ENCODE results near the gene ZNF624. TPM values are rescaled to one million over a fixed set of nuclear protein-coding genes. Genes with fewer than 3 reads are reported as not detected.

Gene ZNF624
- total RNA-seq, 1 experiment from 2014 or later: 7.2 TPM

GRCh38 chr17:16584273-16584995 lies 69.2 kb downstream of the ZNF624 start:
- no peaks in the 10 kb centered on the region for H3K9me2 ChIP-seq (ENCODE audit: insufficient read depth)
- 0 out of 2 replicates have a peak, but pooled peaks cover under 1% of the 10 kb centered on the region for H3K9me3 ChIP-seq (ENCODE audit: insufficient read depth, low read depth)
- H3K36me3 ChIP-seq (ENCODE audit: low read depth): no peaks in the 10 kb centered on the region
- POLR2A ChIA-PET (ENCODE audit: unreplicated experiment): interaction anchor here (0.5 to 0.7 kb wide), 3 partner anchors 48 to 166 kb away, joined by 4 to 5 read pairs (median 5); no protein-coding TSS in a partner anchor
- no peak overlapping the region for H3K27ac ChIP-seq
- H3F3A ChIP-seq (ENCODE audit: insufficient read depth, low read depth): no peaks in the 10 kb centered on the region
- CTCF ChIA-PET: interaction anchor here (0.6 to 0.8 kb wide), 4 partner anchors 15 to 404 kb away, joined by 3 to 7 read pairs (median 3); partner anchors contain the start of gene ZNF287
- peak overlapping the region; percentile 82 for H3K4me2 ChIP-seq
- DNase-seq: peak; percentile 67 to 95
- peak overlapping the region; percentile 87 for H2AFZ ChIP-seq
- TF ChIP-seq CTCF (conservative IDR thresholded peaks at IDR 0.05) (peak; percentile 69), EZH2 (IDR thresholded peaks at IDR 0.05; ENCODE audit: low read depth) (no peak)
- H4K20me1 ChIP-seq (ENCODE audit: insufficient read depth): no peaks in the 10 kb centered on the region
- no peaks in the 10 kb centered on the region for H3K27me3 ChIP-seq (ENCODE audit: insufficient read depth, low read depth)
- H3K4me1 ChIP-seq (replicated peaks; ENCODE audit: insufficient read depth): no peaks in the 10 kb centered on the region
- TSS peak; percentile 97 for BruUV-seq (replicated peaks)
- no peaks in the 10 kb centered on the region for H3K79me2 ChIP-seq (ENCODE audit: low read depth)
- intact Hi-C loops (cut with micrococcal nuclease; ENCODE audit: unreplicated experiment): loop anchor here (1.0 to 10.0 kb wide), 3 partner anchors 137 to 407 kb away; no protein-coding TSS in a partner anchor
- H3K4me3 ChIP-seq: peak overlapping the region; percentile 56; the same call in 1 of the 2 replicates

- Histone ChIP-seq H3F3A (ENCODE audit: insufficient read depth, low read depth) (no peaks in the 10 kb centered on the region), H3K4me2 (peak overlapping the region; percentile 82), H3K27me3 (ENCODE audit: insufficient read depth, low read depth) (no peaks in the 10 kb centered on the region), H3K4me1 (replicated peaks; ENCODE audit: insufficient read depth) (no peaks in the 10 kb centered on the region), H3K27ac (no peak overlapping the region), H3K9me3 (ENCODE audit: insufficient read depth, low read depth) (no peaks in the 10 kb centered on the region), H4K20me1 (ENCODE audit: insufficient read depth) (no peaks in the 10 kb centered on the region), H3K79me2 (ENCODE audit: low read depth) (no peaks in the 10 kb centered on the region), H2AFZ (peak overlapping the region; percentile 87; the same call in 1 of the 2 replicates), H3K4me3 (peak overlapping the region; percentile 56; the same call in 1 of the 2 replicates), H3K9me2 (ENCODE audit: insufficient read depth) (no peaks in the 10 kb centered on the region), H3K36me3 (ENCODE audit: low read depth) (no peaks in the 10 kb centered on the region)
- POLR2A ChIA-PET (ENCODE audit: unreplicated experiment): interaction anchor here (0.7 kb wide), 2 partner anchors 48 to 165 kb away, joined by 5 read pairs; no protein-coding TSS in a partner anchor
- intact Hi-C loops (cut with micrococcal nuclease; ENCODE audit: unreplicated experiment): loop anchor here (1.0 to 10.0 kb wide), 3 partner anchors 136 to 408 kb away; no protein-coding TSS in a partner anchor
- BruUV-seq (replicated peaks): no TSS peak
- no peak for DNase-seq
- CTCF ChIA-PET: interaction anchor here (0.6 to 0.8 kb wide), 3 partner anchors 26 to 463 kb away, joined by 3 to 7 read pairs (median 3); no protein-coding TSS in a partner anchor
- TF ChIP-seq EZH2 (IDR thresholded peaks at IDR 0.05; ENCODE audit: low read depth): no peak
- TF ChIP-seq CTCF (conservative IDR thresholded peaks at IDR 0.05): no peak
Observed at GRCh38 chr17:16583781-16584180, 69.9 kb downstream of the ZNF624 start.

- H2AFZ ChIP-seq: no peak overlapping the region
- no peak overlapping the region for H3K4me2 ChIP-seq
- no peaks in the 10 kb centered on the region for H3F3A ChIP-seq (ENCODE audit: insufficient read depth, low read depth)
- no peak for DNase-seq
- no peaks in the 10 kb centered on the region; the same call in 1 of the 2 replicates for H3K9me3 ChIP-seq (ENCODE audit: insufficient read depth, low read depth)
- H3K4me3 ChIP-seq: no peak overlapping the region
- intact Hi-C loops (cut with micrococcal nuclease; ENCODE audit: unreplicated experiment): no loop called here
- TF ChIP-seq CTCF (conservative IDR thresholded peaks at IDR 0.05) (no peak), EZH2 (IDR thresholded peaks at IDR 0.05; ENCODE audit: low read depth) (no peak)
- no peaks in the 10 kb centered on the region for H3K4me1 ChIP-seq (replicated peaks; ENCODE audit: insufficient read depth)
- no peaks in the 10 kb centered on the region for H3K79me2 ChIP-seq (ENCODE audit: low read depth)
- no TSS peak for BruUV-seq (replicated peaks)
- H3K9me2 ChIP-seq (ENCODE audit: insufficient read depth): no peaks in the 10 kb centered on the region
- no peaks in the 10 kb centered on the region for H3K36me3 ChIP-seq (ENCODE audit: low read depth)
- ChIA-PET CTCF (no interaction called here), POLR2A (ENCODE audit: unreplicated experiment) (no interaction called here)
- no peaks in the 10 kb centered on the region for H4K20me1 ChIP-seq (ENCODE audit: insufficient read depth)
- no peak overlapping the region for H3K27ac ChIP-seq
- H3K27me3 ChIP-seq (ENCODE audit: insufficient read depth, low read depth): no peaks in the 10 kb centered on the region; the same call in 1 of the 2 replicates
Observed at GRCh38 chr17:16573466-16573865, 80.2 kb downstream of the ZNF624 start.

Other genes starting within 250 kb of the ZNF624 start
- 3.1 and 5.3 TPM in 2 replicates for gene TRPV2, start 238.3 kb downstream of the ZNF624 start, total RNA-seq (2021)
- gene LRRC75A, start 161.7 kb downstream of the ZNF624 start, total RNA-seq (2021): 14.0 and 15.8 TPM in 2 replicates
- gene ZNF287, start 84.6 kb downstream of the ZNF624 start, total RNA-seq (2021): 4.3 and 4.5 TPM in 2 replicates
- gene CCDC144A, start 36.4 kb upstream of the ZNF624 start, total RNA-seq (2021): 3.6 and 5.5 TPM in 2 replicates